OCI-LY7 (cell line): ENCODE results near the gene SGMS1.
"Not testable (repeated sequence)": the region's sequence is repeated elsewhere in the genome, so short reads cannot be mapped to it uniquely, and the experiment has no call there.

Experiments used
- EZH2phosphoT487 ChIP-seq: fragments of 200-600 bp; sonication (generic); IDR thresholded peaks from 2 replicates; pipeline ENCODE4 v1.6.1; 2018; ENCODE audit warnings: low read depth, borderline replicate concordance, mild to moderate bottlenecking, mixed run types, antibody characterized with exemption, low read length, moderate library complexity, mixed read lengths
- TF ChIP-seq, protein P1 (sequence below): fragments of 200-600 bp; sonication (generic); conservative IDR thresholded peaks from 2 replicates; pipeline ENCODE4 v1.5.1; 2014; ENCODE audit warnings: mild to moderate bottlenecking, antibody characterized with exemption, low read length, moderate library complexity, mixed read lengths

DNA sequence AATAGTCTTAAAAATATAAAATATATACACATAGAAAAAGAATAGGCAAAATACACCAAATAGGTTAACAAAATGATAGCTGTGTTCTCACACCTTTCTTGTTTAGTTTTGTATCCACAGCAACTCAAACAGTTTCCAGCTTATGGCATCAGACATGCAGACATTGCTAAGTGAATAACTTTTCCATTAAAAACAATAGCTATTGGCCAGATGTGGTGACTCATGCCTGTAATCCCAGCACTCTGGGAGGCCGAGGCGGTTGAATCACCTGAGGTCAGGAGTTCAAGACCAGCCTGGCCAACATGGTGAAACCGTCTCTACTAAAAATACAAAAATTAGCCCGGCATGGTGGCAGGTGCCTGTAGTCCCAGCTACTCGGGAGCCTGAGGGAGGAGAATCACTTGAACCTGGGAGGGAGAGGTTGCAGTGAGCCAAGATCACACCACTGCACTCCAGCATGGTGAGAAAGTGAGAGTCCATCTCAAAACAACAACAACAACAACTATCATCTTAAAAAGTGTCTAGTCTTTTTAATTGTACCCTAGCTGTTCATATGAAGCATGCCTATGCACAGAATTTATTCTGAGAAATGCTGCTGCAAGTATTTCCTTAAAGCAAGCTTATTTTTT is 88.9 kb downstream of the SGMS1 start:
- TF ChIP-seq, protein P1, sequence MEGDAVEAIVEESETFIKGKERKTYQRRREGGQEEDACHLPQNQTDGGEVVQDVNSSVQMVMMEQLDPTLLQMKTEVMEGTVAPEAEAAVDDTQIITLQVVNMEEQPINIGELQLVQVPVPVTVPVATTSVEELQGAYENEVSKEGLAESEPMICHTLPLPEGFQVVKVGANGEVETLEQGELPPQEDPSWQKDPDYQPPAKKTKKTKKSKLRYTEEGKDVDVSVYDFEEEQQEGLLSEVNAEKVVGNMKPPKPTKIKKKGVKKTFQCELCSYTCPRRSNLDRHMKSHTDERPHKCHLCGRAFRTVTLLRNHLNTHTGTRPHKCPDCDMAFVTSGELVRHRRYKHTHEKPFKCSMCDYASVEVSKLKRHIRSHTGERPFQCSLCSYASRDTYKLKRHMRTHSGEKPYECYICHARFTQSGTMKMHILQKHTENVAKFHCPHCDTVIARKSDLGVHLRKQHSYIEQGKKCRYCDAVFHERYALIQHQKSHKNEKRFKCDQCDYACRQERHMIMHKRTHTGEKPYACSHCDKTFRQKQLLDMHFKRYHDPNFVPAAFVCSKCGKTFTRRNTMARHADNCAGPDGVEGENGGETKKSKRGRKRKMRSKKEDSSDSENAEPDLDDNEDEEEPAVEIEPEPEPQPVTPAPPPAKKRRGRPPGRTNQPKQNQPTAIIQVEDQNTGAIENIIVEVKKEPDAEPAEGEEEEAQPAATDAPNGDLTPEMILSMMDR, result not testable (repeated sequence)
- not testable (repeated sequence) for TF ChIP-seq EZH2phosphoT487
